Measurements from ENCODE around the gene LIMCH1. TPM values are rescaled to one million over a fixed set of nuclear protein-coding genes. Genes with fewer than 3 reads are reported as not detected.

The LIMCH1 gene
- total and polyA plus RNA-seq, 2 of the 8 experiments (the other 6 are each of a cell fraction or from before 2014, with no cell fraction given) = 2.7 to 3.0 TPM

DNA sequence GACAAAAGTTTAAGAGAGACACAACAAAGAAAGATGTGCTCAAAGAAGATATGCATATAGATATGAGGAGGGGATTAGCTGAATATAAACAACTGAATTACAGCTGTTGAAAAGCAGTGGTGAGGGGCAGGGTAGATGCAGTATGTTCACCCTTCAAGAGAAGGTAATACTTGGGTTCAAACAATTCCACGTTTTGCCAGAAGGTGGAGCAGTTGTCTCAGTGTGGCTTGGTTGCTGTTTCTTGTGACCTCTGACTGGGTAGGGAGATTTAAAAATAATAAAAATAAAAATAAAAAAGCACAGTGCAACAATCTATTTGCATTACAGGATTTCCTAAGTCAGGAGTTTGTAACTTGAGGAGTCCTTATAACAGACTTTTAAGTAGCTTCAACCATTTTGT is 187.3 kb downstream of the LIMCH1 start:
- no peaks in the 10 kb centered on the region for H3K36me3 ChIP-seq (ENCODE audit: control insufficient read depth in 2 of 4, insufficient read depth in 4 of 4, low read length in 3 of 4)
- POLR2A ChIA-PET (ENCODE audit: partially characterized antibody) = no interaction called here
- H3K4me1 ChIP-seq (replicated peaks in 1 of 4; ENCODE audit: control insufficient read depth in 3 of 4, insufficient read depth in 4 of 4, low read length in 3 of 4) = no peaks in the 10 kb centered on the region
- no peak overlapping the region for H3K14ac ChIP-seq (ENCODE audit: insufficient read length)
- no peak overlapping the region for H2BK120ac ChIP-seq (replicated peaks; ENCODE audit: low read depth, low read length)
- H2BK20ac ChIP-seq (ENCODE audit: low read length) = no peak overlapping the region
- H3K9ac ChIP-seq (replicated peaks in 1 of 4; ENCODE audit: extremely low read depth in 1 of 4, low read depth in 3 of 4, low read length in 3 of 4) = no peak overlapping the region
- H2AK5ac ChIP-seq (ENCODE audit: low read depth, low read length) = no peak overlapping the region
- peaks cover 0 to 4% (median 2%) of the 10 kb centered on the region in 4 experiments; a peak in 3 of 7 replicates for H3K27me3 ChIP-seq (replicated peaks in 1 of 4; ENCODE audit: control insufficient read depth in 3 of 4, extremely low read depth in 1 of 4, insufficient read depth in 3 of 4, low read length in 3 of 4)
- H3K4ac ChIP-seq (replicated peaks; ENCODE audit: insufficient read length, low read depth, low read length) = no peak overlapping the region
- H2BK15ac ChIP-seq (ENCODE audit: low read length) = no peak overlapping the region
- no peak overlapping the region for H3K18ac ChIP-seq (ENCODE audit: extremely low read depth, low read length)
- 5% methylated on average over 1 of the region's 1 CpG; no CpG with 5 or more reads in 1 of the 2 experiments for WGBS, 2 experiments (ENCODE audit: extremely low coverage in 1 of 2, insufficient coverage in 1 of 2, insufficient read length in 1 of 2, insufficient replicate concordance in 2 of 2, low coverage in 1 of 2, low lambda C conversion rate in 2 of 2, missing lambda C conversion rate in 1 of 2)
- H4K8ac ChIP-seq (ENCODE audit: extremely low read depth, insufficient read depth, low read length) = no peak overlapping the region
- no peak overlapping the region for H3K23ac ChIP-seq (ENCODE audit: insufficient read length)
- no peaks in the 10 kb centered on the region for H4K20me1 ChIP-seq (replicated peaks in 1 of 2; ENCODE audit: control insufficient read depth in 1 of 2, insufficient read depth in 2 of 2, low read length in 2 of 2)
- FAIRE-seq = no peak
- H3K4me2 ChIP-seq (ENCODE audit: insufficient read depth in 1 of 2, low read depth in 2 of 2, low read length in 2 of 2) = no peak overlapping the region
- no peak overlapping the region for H2BK5ac ChIP-seq (ENCODE audit: low read depth, low read length)
- H3K79me1 ChIP-seq (ENCODE audit: low read depth, low read length) = no peaks in the 10 kb centered on the region
- H2BK12ac ChIP-seq (ENCODE audit: low read depth, low read length) = no peak overlapping the region
- H3K56ac ChIP-seq (replicated peaks; ENCODE audit: insufficient read length, low read depth, low read length) = no peak overlapping the region
- DNase-seq (ENCODE audit: low read depth in 1 of 2, low spot score in 2 of 2) = peak in 1 of 2 experiments; percentile 69
- no peaks in the 10 kb centered on the region for H3K23me2 ChIP-seq (ENCODE audit: low read depth, low read length)
- H3K27ac ChIP-seq (ENCODE audit: low read depth, low read length) = no peak overlapping the region
- H4K91ac ChIP-seq (replicated peaks; ENCODE audit: insufficient read length, low read length) = no peak overlapping the region
- no peak overlapping the region for H4K5ac ChIP-seq (ENCODE audit: insufficient read length, low read depth, low read length)
- H3K79me2 ChIP-seq (ENCODE audit: control insufficient read depth in 1 of 2, insufficient read depth in 2 of 2, low read length in 2 of 2) = no peaks in the 10 kb centered on the region
- H3K4me3 ChIP-seq (ENCODE audit: extremely low read depth in 1 of 4, insufficient read depth in 2 of 4, low read depth in 3 of 4, low read length in 4 of 4) = no peak overlapping the region
- H2AFZ ChIP-seq (ENCODE audit: low read length) = no peak overlapping the region
- no peaks in the 10 kb centered on the region for H3K9me3 ChIP-seq (ENCODE audit: insufficient read depth in 2 of 2, low read depth in 1 of 2, low read length in 1 of 2)
- CTCF ChIA-PET (ENCODE audit: partially characterized antibody) = interaction anchor here (0.6 to 7.3 kb wide), 19 partner anchors 8 to 161 kb away, joined by 3 to 58 read pairs (median 7); no protein-coding TSS in a partner anchor
- no peak for TF ChIP-seq CREB1 (IDR thresholded peaks at IDR 0.05)
- TF ChIP-seq, protein P1, sequence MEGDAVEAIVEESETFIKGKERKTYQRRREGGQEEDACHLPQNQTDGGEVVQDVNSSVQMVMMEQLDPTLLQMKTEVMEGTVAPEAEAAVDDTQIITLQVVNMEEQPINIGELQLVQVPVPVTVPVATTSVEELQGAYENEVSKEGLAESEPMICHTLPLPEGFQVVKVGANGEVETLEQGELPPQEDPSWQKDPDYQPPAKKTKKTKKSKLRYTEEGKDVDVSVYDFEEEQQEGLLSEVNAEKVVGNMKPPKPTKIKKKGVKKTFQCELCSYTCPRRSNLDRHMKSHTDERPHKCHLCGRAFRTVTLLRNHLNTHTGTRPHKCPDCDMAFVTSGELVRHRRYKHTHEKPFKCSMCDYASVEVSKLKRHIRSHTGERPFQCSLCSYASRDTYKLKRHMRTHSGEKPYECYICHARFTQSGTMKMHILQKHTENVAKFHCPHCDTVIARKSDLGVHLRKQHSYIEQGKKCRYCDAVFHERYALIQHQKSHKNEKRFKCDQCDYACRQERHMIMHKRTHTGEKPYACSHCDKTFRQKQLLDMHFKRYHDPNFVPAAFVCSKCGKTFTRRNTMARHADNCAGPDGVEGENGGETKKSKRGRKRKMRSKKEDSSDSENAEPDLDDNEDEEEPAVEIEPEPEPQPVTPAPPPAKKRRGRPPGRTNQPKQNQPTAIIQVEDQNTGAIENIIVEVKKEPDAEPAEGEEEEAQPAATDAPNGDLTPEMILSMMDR (IDR thresholded peaks at IDR 0.05; ENCODE audit: control extremely low read depth in 1 of 3, insufficient read depth in 1 of 3, low read depth in 1 of 3, low read length in 3 of 3) = peak in 2 of 3 experiments; percentile 59 to 64; a peak in 3 of 4 replicates
- TF ChIP-seq RAD21 (IDR thresholded peaks at IDR 0.05 in 1 of 2, conservative IDR thresholded peaks at IDR 0.05 in 1 of 2; ENCODE audit: low read depth in 2 of 2, low read length in 2 of 2) = peak; percentile 79 to 81
- TF ChIP-seq SP2 (IDR thresholded peaks at IDR 0.05; ENCODE audit: low read length) = no peak
